ENCODE results near the gene FCN1.

The FCN1 gene

DNA sequence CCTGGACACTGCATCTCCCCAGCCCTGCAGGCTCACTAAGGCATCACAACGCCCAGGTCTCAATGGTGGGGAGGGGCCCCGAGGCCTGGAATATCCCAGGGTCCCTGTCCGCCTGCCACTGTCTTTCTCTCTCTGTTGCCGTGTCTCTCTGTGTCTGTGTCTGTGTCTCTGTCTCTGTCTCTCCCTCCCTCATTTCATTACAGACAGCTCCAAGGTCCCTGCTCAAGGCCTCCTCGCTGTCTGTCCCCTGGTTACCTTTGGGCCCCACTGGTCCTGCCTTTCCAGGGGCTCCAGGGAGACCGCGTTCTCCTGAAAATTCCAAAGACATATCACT lies 3.2 kb downstream of the FCN1 start:
- H3K27ac ChIP-seq = no peak overlapping the region
- DNase-seq (ENCODE audit: low spot score) = no peak
- no peak overlapping the region for H3K4me3 ChIP-seq
- TF ChIP-seq, protein P1, sequence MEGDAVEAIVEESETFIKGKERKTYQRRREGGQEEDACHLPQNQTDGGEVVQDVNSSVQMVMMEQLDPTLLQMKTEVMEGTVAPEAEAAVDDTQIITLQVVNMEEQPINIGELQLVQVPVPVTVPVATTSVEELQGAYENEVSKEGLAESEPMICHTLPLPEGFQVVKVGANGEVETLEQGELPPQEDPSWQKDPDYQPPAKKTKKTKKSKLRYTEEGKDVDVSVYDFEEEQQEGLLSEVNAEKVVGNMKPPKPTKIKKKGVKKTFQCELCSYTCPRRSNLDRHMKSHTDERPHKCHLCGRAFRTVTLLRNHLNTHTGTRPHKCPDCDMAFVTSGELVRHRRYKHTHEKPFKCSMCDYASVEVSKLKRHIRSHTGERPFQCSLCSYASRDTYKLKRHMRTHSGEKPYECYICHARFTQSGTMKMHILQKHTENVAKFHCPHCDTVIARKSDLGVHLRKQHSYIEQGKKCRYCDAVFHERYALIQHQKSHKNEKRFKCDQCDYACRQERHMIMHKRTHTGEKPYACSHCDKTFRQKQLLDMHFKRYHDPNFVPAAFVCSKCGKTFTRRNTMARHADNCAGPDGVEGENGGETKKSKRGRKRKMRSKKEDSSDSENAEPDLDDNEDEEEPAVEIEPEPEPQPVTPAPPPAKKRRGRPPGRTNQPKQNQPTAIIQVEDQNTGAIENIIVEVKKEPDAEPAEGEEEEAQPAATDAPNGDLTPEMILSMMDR (IDR thresholded peaks at IDR 0.05) = no peak

DNA sequence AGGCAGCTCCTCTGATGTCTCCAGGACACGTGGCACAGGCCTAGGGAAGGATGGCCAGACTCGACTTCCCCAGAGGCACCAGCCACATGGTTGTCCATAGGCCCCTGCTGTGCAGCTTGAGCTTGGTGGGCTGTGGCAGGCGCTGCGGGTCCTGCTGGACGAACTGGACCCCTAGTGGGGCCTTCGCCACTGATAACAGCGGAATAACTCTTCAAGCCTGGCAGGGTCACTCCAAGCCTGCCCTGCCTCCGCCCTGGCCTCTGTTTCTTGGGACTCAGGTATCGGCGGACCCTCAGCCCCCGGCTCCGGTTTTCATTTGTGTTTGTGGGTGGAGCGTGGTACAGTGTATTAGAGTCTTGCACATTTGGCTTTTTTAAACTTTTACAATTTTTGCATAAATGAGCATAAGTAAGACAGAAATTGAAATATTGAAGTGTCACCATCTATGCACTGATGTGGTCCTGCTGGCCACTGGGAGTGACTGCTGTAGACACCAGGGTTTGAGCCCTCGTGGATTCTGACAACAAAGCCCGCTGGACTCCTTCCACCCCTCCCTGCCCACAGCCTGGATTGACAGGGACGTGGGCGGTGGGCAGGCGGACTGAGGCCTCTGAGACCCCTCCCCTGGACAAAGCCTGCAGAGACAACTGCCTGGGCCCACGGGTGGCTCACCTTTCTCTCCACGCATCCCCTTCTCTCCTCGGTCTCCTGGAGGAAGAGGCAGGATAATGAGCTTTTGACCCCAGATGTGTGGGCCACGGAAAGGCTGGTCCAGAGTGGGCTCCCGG lies 3.8 kb downstream of the FCN1 start:
- TF ChIP-seq, protein P1 (IDR thresholded peaks at IDR 0.05) = no peak
- no peak overlapping the region for H3K27ac ChIP-seq
- H3K4me3 ChIP-seq = no peak overlapping the region
- peak; percentile 60 for DNase-seq (ENCODE audit: low spot score)

DNA sequence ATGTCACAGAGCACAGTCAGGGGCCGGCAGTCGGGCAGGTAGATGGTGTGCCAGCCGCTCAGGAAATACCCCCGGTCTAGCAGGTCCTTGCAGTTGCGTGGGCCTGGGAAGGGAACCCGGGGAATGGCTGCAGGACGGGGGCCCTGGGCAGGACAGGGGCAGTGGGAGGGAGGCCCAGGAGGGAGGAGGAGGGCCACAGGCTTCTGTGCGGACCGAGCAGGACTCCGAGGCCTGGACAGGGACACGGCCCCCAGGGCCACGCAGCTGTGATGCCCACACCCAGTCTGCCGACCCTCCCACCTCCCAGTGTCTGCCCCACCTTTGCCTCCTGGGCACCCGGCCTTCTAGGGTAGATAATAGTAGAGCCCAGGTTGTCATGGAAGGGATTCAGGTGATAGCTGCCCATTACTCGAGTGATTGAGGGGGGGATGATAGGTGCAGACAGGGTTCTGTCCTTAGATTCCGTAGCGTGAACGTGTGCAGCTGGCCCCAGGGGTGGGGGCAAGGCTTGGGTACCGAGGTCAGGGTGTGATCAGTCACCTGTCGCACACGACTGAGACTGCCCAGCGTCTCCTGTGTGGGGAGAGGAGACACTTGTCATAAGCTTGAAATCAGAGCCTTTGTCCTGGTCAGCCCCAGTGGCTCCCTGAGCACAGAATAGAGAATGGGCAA lies 4.5 kb downstream of the FCN1 start:
- no peak overlapping the region for H3K27ac ChIP-seq
- no peak overlapping the region for H3K4me3 ChIP-seq
- TF ChIP-seq, protein P1 (IDR thresholded peaks at IDR 0.05) = no peak
- DNase-seq (ENCODE audit: low spot score) = no peak

DNA sequence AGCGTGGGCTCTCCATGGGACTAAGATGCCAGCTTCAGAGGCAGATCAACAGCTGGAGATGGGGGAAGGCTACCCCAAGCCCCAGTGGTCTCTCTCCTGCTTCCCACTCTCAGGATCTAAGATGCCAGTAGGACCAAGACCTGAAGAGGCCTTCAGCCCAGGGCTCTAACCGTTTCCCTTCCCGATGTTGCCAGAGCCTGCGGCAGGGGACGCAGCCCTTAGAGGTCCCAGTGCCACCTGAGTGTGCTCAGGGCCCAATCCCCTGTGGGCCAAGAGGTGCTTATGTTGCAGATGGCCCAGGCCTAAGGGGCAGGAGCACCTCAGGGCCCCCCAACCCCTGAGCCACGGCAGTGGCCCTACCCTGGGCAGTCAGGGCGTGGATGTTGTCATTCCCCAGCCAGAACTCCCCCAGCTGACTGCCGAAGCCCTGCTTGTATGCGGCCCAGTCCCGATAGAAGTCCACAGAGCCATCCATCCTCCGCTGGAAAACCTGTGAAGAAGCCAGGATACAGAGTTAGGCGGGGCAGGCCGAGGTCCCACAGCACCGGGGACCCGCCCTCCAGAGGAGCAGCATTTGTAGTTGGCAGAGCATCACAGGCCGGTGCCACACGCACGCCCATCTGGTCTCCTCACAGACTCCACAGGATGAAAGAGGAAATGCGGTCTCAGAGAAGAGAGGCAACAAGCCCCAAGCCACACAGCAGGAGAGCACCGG lies 5.4 kb downstream of the FCN1 start:
- DNase-seq (ENCODE audit: low spot score) = peak; percentile 49
- TF ChIP-seq, protein P1 (IDR thresholded peaks at IDR 0.05) = no peak
- H3K27ac ChIP-seq = no peak overlapping the region
- H3K4me3 ChIP-seq = no peak overlapping the region

DNA sequence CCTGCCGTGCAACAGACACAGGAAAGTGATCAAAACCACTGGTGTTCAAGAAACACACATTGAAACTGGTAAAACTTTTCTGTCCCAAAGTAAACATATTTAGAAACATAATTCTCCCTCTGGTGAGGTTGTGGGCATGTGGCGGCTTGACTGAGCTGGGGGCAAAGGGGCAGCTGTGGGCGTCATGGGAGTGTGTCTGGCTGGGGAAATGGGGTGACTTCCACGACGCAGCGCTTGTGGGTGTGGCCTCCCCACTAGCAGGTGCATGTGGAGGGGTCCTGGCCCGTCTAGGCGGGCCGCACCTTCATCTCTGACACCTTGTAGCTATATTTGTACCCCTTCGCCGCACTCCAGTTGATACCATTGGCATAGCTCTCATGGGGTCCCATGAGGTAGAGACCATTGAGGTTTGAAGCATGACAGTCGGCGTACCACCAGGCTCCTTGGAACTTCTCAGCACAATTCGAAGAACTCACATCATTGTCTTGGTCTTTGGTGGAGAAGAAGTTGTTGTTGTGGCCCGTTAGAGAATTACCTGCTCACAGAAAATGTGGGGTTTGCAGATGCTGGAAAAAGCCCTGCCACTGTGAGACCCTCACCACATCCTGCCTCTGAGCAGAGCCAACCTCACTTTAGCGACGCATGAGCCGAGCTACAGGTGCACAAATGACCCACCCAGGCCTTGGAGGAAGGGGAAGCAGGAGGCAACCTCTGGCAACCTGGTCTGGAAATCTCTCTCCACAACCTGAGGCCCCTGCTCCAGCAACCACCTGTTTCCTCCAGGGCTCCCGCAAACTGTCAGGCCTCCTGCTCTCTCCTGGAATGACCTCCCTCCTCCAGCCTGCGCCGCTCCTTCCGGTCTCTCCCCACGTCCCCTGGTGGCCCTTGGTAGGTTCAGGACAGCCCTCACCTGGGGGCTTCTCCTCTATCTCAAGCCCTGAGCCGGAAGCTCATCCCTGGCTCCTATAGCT lies 7.9 kb downstream of the FCN1 start:
- Histone ChIP-seq H3K4me3 (no peak overlapping the region), H3K27ac (no peak overlapping the region)
- peak; percentile 55 for DNase-seq (ENCODE audit: low spot score)
- TF ChIP-seq, protein P1 (IDR thresholded peaks at IDR 0.05) = no peak

DNA sequence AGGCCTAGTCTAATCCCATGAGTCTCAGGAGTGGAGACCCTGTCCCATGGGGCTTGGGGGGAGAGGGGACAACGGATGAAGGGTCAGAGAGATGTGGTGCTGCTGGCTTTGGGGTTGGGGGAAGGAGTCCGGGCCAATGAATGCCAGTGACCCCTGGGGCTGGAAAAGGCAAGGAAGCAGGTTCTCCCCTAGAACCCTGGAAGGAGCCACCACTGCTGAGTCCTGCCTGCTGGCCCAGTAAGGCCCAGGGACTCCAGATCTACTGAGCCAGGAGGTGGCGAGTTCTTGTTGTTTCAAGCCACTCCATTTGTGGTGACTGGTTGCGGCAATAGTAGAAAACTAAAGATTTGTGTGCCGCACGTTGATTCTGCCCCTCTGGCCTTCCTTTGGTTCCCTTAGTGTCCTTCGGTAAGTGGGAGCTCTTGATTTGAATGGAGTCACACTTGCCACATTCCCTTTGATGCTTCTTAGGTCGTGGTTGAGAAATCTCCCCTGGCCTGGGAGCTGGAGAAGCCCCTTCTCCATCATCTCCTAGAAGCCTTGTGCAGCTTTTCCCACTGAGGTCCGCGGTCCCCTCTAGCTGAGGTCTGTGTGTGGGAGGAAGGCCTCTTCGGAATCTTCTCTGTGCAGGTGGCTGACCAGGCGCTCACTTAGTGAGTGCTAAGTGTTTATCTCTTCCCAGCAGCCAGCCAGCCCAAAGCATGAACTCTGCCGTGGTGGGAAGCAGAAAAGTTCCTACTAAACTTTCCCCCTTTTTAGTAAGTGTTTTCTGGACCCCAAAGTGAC lies 9.0 kb downstream of the FCN1 start:
- DNase-seq (ENCODE audit: low spot score) = no peak
- TF ChIP-seq, protein P1 (IDR thresholded peaks at IDR 0.05) = no peak
- Histone ChIP-seq H3K27ac (no peak overlapping the region), H3K4me3 (no peak overlapping the region)
